Hematopoietic multipotent progenitor cell treated with erythropoietin and hydrocortisone succinate and interleukin-3 and kit ligand, for 15 days (in vitro differentiated cells): ENCODE measurements around the gene C11orf91.
"Not testable (repeated sequence)": the region's sequence is repeated elsewhere in the genome, so short reads cannot be mapped to it uniquely, and the experiment has no call there.

ENCODE experiments used
- DNase-seq: peaks from one replicate; pipeline ENCODE4 v3.0.0-alpha.2; 2015; ENCODE audit warnings: low spot score

The C11orf91 gene

GRCh38 chr11:33721984-33722383 is 21.4 kb upstream of the C11orf91 start:
- DNase-seq, result no peak

DNA sequence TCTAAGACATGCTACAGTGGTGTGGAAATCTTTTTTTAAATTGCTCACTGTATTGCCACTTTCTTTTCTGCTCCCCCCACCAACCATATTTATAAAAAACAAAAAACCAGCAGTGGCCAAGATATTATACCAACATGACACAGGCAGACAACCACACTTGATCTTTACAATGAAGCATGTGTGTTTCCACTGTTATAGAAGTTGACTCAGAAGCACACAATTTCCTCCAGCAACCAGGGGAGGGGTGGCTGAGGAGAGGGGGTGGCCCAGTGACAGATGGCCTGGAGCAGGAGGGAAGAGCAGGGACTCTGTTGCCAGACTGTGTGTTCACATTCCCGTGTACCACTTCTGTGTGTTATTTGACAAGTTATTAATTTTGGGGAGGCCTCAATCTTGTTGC is 20.8 kb upstream of the C11orf91 start:
- no peak for DNase-seq

GRCh38 chr11:33719587-33719986 is 19.0 kb upstream of the C11orf91 start:
- DNase-seq, result no peak

DNA sequence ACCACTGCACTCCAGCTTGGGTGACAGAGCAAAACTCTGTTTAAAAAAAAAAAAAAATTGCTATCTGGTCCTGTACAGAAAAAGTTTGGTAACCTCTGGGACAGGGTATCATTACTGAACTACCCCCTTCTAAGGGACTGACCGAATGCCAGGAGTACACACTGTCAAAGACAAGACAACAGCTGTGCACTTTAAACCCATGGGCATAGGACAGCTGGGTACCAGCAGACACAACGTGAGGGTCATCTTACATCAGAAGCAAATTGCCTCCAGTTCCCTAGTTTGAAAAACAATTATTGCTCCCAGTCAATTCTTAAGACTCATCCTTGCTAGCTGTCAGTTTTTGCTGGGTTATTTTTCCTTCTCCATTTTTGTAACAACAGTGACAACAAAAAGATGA is 17.8 kb upstream of the C11orf91 start:
- no peak for DNase-seq

GRCh38 chr11:33716243-33716642 is 15.6 kb upstream of the C11orf91 start:
- peak; percentile 64 for DNase-seq

GRCh38 chr11:33713856-33714398 is 13.3 kb upstream of the C11orf91 start:
- no peak for DNase-seq

- no peak for DNase-seq
Measured at GRCh38 chr11:33713151-33713855, 12.7 kb upstream of the C11orf91 start.

DNA sequence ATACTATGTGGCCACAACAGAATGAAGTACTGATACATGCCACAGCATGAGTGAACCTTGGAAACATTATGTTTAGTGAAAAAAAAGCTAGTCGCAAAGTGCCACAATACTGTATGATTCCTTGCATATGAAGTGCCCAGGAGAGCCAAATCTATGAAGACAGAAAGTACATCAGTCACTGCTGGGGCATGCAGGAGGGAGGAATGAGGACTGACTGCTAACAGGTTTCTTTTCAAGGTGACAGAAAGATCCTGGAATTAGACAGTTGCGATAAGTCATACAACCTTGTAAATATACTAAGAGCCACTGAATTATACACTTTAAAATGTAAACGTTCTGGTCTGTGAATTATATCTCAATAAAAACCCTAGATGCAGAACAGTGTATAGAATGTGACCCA is 11.8 kb upstream of the C11orf91 start:
- no peak for DNase-seq

GRCh38 chr11:33709466-33709865 is 8.8 kb upstream of the C11orf91 start:
- DNase-seq, result no peak

DNA sequence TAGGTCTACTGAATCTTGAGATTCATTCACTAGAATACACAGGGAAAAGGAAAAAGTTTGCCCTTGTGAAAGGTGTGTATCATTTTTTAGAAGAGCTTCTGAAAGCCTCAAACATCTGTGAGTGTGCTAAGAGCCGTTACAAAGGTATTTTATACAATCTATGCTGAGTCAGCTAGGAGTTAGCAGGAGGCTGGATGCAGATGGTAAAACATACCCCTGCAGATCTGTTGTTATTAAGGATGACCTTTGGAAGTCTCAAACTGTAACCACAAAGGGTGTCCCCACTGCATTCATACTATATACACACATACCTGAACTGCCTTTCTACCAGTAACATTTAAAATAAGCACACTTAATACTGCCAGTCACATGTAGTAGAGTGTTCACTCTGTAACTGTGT is 8.4 kb upstream of the C11orf91 start:
- no peak for DNase-seq

GRCh38 chr11:33707831-33708230 is 7.2 kb upstream of the C11orf91 start:
- DNase-seq, result not testable (repeated sequence)

DNA sequence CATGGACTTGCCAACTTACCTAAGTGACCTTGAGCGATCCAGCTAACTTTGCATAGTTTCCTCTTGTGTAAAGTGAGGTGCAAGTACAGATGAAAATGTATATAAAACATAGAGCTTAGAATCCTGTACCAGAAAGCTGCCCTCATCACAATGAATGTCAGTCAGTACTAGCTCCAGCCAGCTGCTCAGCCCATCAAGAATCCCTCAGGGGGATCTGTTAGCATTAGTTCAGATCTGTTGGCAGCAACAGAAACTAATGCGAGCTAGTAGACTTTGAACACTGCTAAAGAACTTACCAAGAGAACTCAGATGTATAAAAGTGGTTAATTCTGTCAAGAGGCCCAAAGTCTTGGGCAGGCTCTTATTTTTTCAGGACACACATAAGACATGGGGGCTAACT is 6.3 kb upstream of the C11orf91 start:
- DNase-seq, result no peak

GRCh38 chr11:33706546-33706945 is 5.9 kb upstream of the C11orf91 start:
- DNase-seq, result no peak

DNA sequence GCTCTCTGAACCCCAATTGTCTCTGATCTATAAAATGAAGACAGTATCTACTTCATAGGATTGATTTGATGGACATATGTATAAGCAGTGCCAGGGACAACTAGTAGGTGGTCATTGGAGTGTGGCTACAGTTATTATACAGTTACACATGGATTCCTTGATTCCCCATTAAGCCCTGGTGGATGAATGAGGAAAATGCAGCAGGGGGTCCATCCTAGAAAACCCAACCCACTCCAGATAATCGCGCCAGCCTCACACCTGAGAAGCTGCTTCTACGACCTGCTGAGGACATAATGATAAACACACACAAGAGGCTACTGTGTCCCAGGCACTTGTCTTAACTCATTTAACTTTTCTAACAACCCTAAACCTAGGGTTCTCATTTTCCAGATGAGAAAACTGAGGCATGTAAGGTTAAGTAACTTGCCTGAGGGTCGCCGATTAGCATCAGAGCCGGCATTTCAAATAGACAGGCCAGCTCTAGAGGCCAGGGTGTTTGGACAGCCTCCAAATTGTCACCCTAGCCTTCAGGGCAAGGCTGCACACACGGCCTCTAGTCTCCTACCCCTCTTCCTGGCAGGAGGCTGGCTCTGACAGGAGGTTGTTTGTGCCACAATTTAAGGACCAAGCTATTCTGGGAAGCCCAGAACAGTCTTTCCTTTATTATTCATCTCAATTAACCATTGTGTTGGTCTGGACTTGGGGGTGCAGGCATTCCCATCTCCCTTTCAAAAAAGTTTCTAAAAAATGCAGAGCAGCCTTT is 3.8 kb upstream of the C11orf91 start:
- DNase-seq, result no peak

DNA sequence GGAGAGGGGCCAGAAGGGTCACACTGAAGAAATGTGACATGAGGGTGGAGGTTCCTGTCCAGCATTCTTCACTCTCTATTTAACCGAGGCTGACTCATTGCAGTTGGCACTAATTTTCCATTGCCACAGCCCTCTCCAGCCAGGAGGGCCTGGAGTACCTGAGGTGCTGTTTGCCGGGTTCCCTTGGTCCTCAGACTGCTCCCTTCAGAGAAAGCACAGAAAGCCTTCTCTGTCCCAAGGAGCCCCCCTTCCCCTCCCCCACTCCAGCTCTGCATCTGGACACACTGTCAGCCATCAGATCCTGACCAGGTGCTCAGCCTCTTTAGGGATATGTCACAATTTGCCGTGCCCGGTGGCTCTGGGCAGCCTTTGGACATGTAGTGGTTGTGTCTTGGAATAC is 3.2 kb upstream of the C11orf91 start:
- no peak for DNase-seq

DNA sequence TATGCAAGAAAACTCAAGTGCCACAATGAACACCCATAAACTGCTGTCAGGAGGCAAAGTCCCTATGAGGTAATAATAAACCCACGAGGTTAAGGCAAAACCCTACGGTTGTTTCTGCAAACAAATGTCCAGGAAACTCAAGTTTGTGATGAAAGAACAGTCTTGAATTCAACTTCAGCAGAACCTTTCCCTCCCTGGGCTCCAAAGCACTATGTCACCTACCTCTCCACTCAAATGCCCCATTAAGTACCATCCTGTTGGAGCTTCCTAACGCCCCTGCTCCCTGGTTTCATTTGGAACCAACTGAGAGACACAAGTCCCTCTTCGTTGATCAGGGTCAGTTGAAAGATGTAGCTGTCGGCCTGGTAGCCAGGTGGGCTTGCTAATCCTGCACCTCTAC is 2.6 kb upstream of the C11orf91 start:
- no peak for DNase-seq

DNA sequence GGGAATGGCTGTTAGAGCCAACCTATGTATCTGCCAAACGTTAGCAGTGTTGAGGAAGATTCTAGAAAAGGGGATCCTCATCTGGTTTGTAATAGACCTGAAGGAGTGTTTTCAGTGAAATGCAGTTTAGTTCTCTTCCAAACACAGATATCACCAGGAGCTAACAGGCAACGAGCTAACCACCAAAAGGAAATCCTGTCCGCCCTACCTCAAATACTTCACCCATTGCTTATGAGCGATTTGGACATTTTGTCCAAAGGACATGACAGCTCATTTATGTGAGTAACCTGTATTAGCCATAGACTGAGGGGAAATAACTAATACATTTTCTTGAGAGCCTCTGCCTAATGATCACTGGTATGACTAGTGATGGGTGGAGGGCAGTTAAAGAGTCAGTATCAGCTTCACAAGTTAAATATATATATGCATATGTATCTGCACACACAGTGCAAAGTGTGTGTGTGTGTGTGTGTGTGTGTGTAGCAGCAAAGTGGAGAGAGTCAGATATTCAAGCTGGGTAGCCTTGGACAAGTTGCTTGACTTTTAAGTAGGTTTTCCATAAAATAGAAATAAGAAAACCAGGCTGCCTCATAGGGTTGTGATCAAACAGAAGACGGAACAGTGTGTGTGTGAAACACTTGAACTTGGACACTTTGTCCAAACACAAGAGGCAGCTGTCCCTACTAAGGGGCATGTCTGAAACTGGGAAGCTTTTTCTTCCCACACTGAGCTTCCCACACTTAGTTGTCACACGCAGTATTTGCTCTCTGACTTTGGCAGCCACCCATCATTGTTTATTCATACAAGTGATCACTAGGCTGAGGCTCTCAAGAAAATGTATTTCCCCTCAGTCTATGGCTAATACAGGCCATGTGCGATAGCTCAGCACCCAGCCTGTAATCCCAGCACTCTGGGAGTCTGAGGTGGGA is 940 bp upstream of the C11orf91 start:
- peak; percentile 7 for DNase-seq

DNA sequence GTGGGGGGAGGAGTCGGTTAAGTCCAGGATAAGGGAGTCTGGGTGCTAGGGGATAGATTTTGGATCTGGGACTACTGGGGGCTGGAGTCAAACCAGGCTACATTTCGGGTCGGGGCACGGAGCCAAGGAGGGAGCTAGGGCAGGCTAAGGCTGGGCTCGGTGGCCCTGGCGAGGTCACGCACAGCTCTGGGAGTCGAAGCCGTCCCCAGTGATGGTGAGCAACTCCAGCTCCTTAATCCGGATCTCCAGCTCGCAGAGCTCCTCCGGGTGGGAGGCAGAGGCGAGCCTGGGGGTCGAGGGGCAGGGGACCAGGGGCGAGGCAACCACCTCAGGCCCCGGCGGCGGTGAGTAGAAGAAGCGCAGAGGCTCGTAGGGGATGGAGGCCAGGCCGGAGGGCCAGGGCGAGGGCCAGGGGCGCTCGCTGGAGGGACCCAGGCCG is 544 bp downstream of the C11orf91 start:
- no peak for DNase-seq

DNA sequence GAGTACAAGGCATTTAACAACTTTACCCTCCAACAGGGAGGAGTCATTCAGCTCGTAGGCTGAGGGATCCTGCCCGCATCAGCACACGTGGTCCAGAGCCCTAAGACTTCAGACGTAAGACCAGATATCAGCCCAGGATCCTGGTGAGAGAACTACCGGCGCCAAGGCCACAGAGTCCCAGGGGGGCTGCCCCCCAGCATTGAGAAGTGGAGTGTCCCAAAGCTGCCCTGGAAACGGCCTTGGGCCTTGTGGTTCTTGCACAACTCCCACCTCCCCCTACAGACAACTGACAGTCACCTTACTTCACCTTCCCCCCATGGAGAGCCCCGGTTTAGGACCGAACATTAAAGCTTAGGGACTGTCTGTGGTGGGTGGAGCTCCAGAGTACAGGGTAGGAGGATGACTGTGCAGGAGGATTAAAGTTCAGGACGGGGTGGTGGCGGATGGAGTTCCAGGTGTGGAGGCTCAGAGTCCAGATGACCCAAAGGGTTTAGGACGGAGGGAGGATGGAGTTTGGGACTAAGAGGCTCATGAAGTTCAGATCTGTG is 1.0 kb downstream of the C11orf91 start:
- no peak for DNase-seq

DNA sequence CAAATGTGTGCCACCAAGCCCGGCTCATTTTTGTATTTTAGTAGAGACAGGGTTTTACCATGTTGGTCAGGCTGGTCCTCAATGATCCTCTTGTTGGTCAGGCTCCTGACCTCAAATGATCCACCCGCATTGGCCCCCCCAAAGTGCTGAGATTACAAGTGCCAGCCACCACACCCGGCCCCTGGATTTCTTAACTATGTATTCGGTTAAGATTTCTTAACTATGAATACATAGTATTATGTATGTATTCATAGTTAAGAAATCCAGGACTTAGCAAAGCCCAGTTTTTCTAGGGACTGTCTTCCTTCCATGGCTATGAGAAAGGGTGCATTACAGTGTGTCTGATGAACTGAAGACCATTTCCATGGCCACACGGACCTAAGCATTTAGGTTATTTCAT is 1.7 kb downstream of the C11orf91 start:
- DNase-seq, result no peak

DNA sequence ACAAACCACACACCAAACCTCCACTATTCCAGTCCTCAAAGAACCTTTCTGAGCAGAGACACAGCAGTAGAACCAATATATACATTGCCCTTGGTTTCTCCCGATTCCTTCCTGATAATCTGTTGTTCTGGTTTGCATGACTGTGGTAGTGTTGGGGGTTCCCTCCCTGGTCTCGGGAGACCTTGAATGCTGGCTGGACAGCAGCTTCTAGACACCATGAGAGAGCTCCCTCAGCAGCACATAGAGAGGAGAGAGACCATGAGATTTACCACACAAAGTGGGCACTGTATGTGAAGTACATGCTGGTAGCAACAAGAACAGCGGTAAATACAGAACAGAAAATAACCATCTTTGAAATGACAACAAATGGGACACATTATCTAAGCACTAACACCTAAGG is 2.6 kb downstream of the C11orf91 start:
- no peak for DNase-seq
